Naive thymus-derived CD4-positive, alpha-beta T cell (primary cell): ENCODE results near the gene C19orf85. TPM values are rescaled to one million over a fixed set of nuclear protein-coding genes. Genes with fewer than 3 reads are reported as not detected.
A peak's percentile ranks its signal among the peaks of the same experiment; 100 is the strongest.

Experiments used
- ATAC-seq: fragments of 150-1000 bp; cut with Tn5 transposase; 2 replicates; pipeline ENCODE4 v1.10.0; 2021; ENCODE audit warnings: mild to moderate bottlenecking, moderate library complexity
- CTCF ChIA-PET: fragments of 350-600 bp; sonication (Branson Sonifier 250); formaldehyde crosslinking; loops from one replicate; lab custom pipeline; 2021; ENCODE audit warnings: antibody characterized with exemption; lab: Charles Lee
- POLR2A ChIA-PET: fragments of 350-600 bp; sonication (Branson Sonifier 250); formaldehyde crosslinking; loops from one replicate; lab custom pipeline; 2021; ENCODE audit warnings: antibody characterized with exemption, inconsistent platforms; lab: Charles Lee
- DNase-seq, 9 donors: peaks; one replicate each; pipeline versions ENCODE4 v3.0.0 to v3.0.0-alpha.2; 2020 to 2022; ENCODE audit warnings: mixed read lengths in 1 of 9
- H3K27ac ChIP-seq: one replicate; pipeline ENCODE4 v1.7.0; 2013; ENCODE audit warnings: mild to moderate bottlenecking, low read depth, low read length, moderate library complexity
- H3K27me3 ChIP-seq, 2 donors: one replicate each; pipeline ENCODE4 v1.7.0; 2013; ENCODE audit warnings: low read length in 2 of 2, mild to moderate bottlenecking in 2 of 2, moderate library complexity in 2 of 2; ENCODE audit not compliant: control insufficient read depth in 2 of 2, insufficient read depth in 2 of 2
- H3K36me3 ChIP-seq, 3 experiments: 1 replicate in 2 of 3; 2 replicates in 1 of 3; pipeline ENCODE4 v1.7.0; 2013; ENCODE audit warnings: low read length in 3 of 3, mild to moderate bottlenecking in 3 of 3, moderate library complexity in 1 of 3; ENCODE audit not compliant: insufficient read depth in 3 of 3, control insufficient read depth in 2 of 3
- H3K4me1 ChIP-seq, 2 donors: one replicate each; pipeline ENCODE4 v1.7.0; 2013; ENCODE audit warnings: low read length in 2 of 2, mild to moderate bottlenecking in 2 of 2, moderate library complexity in 1 of 2; ENCODE audit not compliant: control insufficient read depth in 2 of 2, insufficient read depth in 2 of 2
- H3K4me3 ChIP-seq: 2 replicates; pipeline ENCODE4 v1.7.0; 2013; ENCODE audit warnings: mild to moderate bottlenecking, low read length
- H3K9me3 ChIP-seq, 3 experiments: 1 replicate in 2 of 3; 2 replicates in 1 of 3; pipeline ENCODE4 v1.7.0; 2013; ENCODE audit warnings: low read length in 3 of 3; ENCODE audit not compliant: control insufficient read depth in 2 of 3
- H3K27ac Mint-ChIP-seq, 9 donors: one replicate each; pipeline ENCODE4 v1.8.0; 2020 to 2022; ENCODE audit warnings: mixed read lengths in 9 of 9, mild to moderate bottlenecking in 8 of 9, moderate library complexity in 5 of 9, inconsistent platforms in 2 of 9
- H3K27me3 Mint-ChIP-seq, 5 donors: one replicate each; pipeline ENCODE4 v1.8.0; 2021 to 2022; ENCODE audit warnings: mixed read lengths in 5 of 5, mild to moderate bottlenecking in 1 of 5
- H3K36me3 Mint-ChIP-seq, 5 donors: one replicate each; pipeline ENCODE4 v1.8.0; 2020 to 2022; ENCODE audit warnings: mixed read lengths in 5 of 5, mild to moderate bottlenecking in 3 of 5, inconsistent platforms in 1 of 5
- H3K4me1 Mint-ChIP-seq, 7 donors: one replicate each; pipeline ENCODE4 v1.8.0; 2020 to 2022; ENCODE audit warnings: mixed read lengths in 7 of 7, mild to moderate bottlenecking in 3 of 7, inconsistent platforms in 1 of 7
- H3K4me3 Mint-ChIP-seq, 10 donors: one replicate each; pipeline ENCODE4 v1.8.0; 2020 to 2022; ENCODE audit warnings: mild to moderate bottlenecking in 10 of 10, mixed read lengths in 10 of 10, moderate library complexity in 6 of 10, inconsistent platforms in 2 of 10
- H3K9me3 Mint-ChIP-seq, 11 donors: one replicate each; pipeline ENCODE4 v1.8.0; 2020 to 2022; ENCODE audit warnings: mixed read lengths in 11 of 11, mild to moderate bottlenecking in 4 of 11, inconsistent platforms in 1 of 11, moderate library complexity in 1 of 11
- intact Hi-C, 2 donors: fragments of 100-400 bp; cut with micrococcal nuclease; formaldehyde crosslinking; loops; one replicate each; pipeline ENCODE4 v1.15.1; 2023
- polyA plus RNA-seq, 2 donors: library from polyadenylated mRNA; unstranded; fragments of 300-500 nt; fragmentation: Illumina TruSeq; gene quantifications; one replicate each; pipeline ENCODE4 v1.2.3, GENCODE V29; 2021
- total RNA-seq, 6 experiments: library from RNA in 5 of 6; stranded (reverse) in 5 of 6; gene quantifications; 1 replicate in 5 of 6; 2 replicates in 1 of 6; pipeline ENCODE4 v1.2.3 and lab custom pipeline; 2021 to 2026

Gene C19orf85
- total and polyA plus RNA-seq, 7 experiments from 2014 or later: not detected

DNA sequence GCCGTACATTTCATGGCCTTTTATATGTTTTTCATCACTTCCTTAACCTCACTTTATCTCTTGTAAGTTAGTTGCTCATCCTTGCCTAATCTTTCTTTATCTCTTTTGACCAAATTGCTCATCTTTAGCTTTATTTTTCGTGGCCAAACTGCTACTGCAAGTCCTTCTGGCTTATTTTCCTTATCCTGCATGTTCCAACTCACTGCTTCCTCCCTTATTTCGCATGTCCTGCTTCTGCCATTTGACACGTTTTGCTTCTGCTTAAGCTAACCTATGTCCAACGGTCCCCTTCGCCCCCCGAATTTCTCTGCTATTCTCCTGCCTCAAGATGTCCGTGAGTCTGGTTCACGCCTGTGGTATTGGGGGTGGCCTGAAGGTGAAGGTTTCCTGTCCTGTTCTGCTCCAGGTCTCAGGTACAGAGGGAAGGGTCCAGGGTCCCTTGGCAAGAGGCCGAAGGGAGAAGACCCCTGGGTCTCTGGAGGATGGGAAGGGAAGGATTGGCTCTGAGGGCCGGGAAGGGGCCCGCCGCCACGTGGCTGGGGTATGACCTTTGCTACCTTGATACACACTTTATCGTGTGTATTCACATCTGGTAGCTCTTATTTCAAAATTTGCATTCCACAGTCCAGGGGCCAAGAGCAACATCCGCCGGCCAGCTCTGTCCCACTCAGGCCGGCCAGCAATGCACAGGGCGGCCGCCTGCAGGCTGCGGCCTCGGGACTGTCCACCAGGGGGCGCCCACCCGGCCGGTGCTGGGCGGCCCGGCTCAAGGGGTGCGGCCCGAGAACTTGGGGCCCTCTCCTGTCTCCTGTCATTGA is 2.9 kb upstream of the C19orf85 start:
- H3K36me3 Mint-ChIP-seq: no peaks in the 10 kb centered on the region
- Histone ChIP-seq H3K27ac (no peak overlapping the region), H3K36me3 (no peaks in the 10 kb centered on the region), H3K9me3 (no peaks in the 10 kb centered on the region), H3K4me3 (no peak overlapping the region), H3K4me1 (no peaks in the 10 kb centered on the region), H3K27me3 (no peaks in the 10 kb centered on the region)
- no peak overlapping the region for H3K4me3 Mint-ChIP-seq
- DNase-seq (peak in 7 of 9 donors; percentile 21 to 88 (median 54)), ATAC-seq (peak; percentile 97)
- H3K27me3 Mint-ChIP-seq: peaks cover 0 to 3% (median 0%) of the 10 kb centered on the region in 5 donors
- ChIA-PET CTCF (interaction anchor here (0.6 to 3.6 kb wide), 15 partner anchors 10 to 378 kb away, joined by 3 to 33 read pairs (median 3); partner anchors contain the start of genes NAT14 and ZNF784), POLR2A (interaction anchor here (0.9 to 1.7 kb wide), 4 partner anchors 9 to 166 kb away, joined by 3 to 9 read pairs (median 3); partner anchors contain the start of gene ZNF628)
- intact Hi-C loops: loop anchor here (1.0 kb wide), 3 partner anchors 36 to 164 kb away; no protein-coding TSS in a partner anchor
- H3K27ac Mint-ChIP-seq: peak overlapping the region in 2 of 9 donors; percentile 25 to 59
- peaks cover 0 to 1% (median 0%) of the 10 kb centered on the region in 11 donors for H3K9me3 Mint-ChIP-seq
- H3K4me1 Mint-ChIP-seq: peaks cover under 1 to 9% (median 3%) of the 10 kb centered on the region in 7 donors

DNA sequence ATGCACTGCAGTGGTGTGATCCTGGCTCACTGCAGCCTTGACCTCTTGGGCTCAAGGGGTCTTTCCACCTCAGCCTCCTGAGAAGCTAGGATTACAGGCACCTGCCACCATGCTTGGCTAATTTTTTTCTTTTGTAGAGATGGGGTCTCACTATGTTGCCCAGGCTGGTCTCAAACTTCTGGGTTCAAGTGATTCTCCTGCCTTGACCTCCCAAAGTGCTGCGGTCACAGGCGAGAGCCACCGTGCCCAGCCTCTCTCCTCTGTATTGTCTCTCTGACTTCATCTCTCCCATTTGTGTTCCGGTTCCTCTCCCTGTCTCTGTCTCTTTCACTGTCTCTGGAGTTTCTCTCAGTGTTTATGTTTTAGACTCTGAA is 1.7 kb upstream of the C19orf85 start:
- H3K4me1 ChIP-seq: peaks cover 4 to 5% of the 10 kb centered on the region in 2 donors
- Mint-ChIP-seq H3K27me3 (peaks cover 0 to 5% (median 0%) of the 10 kb centered on the region in 5 donors), H3K4me1 (peaks cover 10 to 20% (median 12%) of the 10 kb centered on the region in 7 donors), H3K9me3 (peaks cover 0 to 1% (median 0%) of the 10 kb centered on the region in 11 donors), H3K27ac (peak overlapping the region in 2 of 9 donors; percentile 0 to 68), H3K36me3 (no peaks in the 10 kb centered on the region), H3K4me3 (peak overlapping the region in 1 of 10 donors; percentile 39)
- no peaks in the 10 kb centered on the region for H3K9me3 ChIP-seq
- no peak overlapping the region for H3K27ac ChIP-seq
- CTCF ChIA-PET: interaction anchor here (0.6 to 3.6 kb wide), 2 partner anchors 38 to 326 kb away, joined by 3 to 33 read pairs; no protein-coding TSS in a partner anchor
- intact Hi-C loops: no loop called here
- POLR2A ChIA-PET: interaction anchor here (0.9 kb wide), 1 partner anchor 20 kb away, joined by 3 read pairs; no protein-coding TSS in a partner anchor
- no peaks in the 10 kb centered on the region for H3K36me3 ChIP-seq
- H3K4me3 ChIP-seq: no peak overlapping the region
- DNase-seq: no peak
- ATAC-seq: no peak
- H3K27me3 ChIP-seq: no peaks in the 10 kb centered on the region

DNA sequence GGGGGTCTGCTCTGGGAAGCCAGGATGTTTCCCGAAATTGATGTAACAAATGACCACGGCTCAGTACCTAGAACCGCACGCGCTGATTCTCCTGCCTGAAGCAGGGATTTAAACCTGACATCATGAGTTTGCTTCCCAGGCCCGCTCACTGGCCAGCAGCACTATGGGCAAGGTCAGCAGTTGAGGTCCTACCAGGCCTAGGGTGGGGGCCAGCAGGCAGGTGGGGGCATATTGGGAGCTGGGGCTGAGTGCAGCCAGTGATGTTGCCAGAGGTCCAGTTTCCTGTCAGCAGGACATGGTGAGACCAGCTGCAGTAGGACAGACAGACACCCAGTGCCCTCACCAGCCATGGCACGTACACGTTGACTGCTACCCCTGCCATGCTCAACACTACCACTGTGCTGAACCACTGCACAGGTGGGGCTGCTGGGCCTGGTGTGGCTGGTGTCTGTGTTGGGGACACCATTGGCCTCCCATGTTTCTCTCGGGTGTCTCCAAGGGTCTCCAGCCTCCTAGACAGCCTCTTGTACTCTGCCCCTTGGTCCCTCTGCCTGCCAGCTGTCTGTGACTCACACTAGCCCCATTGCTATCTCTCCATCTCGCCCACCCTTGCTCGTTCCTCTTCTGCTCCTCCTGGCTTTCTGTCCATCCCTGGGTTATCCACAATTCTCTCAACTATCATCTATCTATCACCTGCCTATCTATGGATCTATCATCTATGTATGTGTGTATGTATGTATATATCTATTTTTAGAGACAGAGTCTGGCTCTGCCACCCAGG is 1.1 kb upstream of the C19orf85 start:
- intact Hi-C loops: no loop called here
- no peaks in the 10 kb centered on the region for H3K27me3 ChIP-seq
- DNase-seq: no peak
- H3K4me3 ChIP-seq: no peak overlapping the region
- H3K4me3 Mint-ChIP-seq: peak overlapping the region in 1 of 10 donors; percentile 39
- peaks cover 0 to 1% (median 0%) of the 10 kb centered on the region in 11 donors for H3K9me3 Mint-ChIP-seq
- H3K4me1 ChIP-seq: peaks cover 4 to 11% of the 10 kb centered on the region in 2 donors
- no peaks in the 10 kb centered on the region for H3K9me3 ChIP-seq
- H3K27ac ChIP-seq: no peak overlapping the region
- no peak for ATAC-seq
- no peak overlapping the region for H3K27ac Mint-ChIP-seq
- H3K4me1 Mint-ChIP-seq: peaks cover 10 to 23% (median 13%) of the 10 kb centered on the region in 7 donors
- H3K27me3 Mint-ChIP-seq: peaks cover 0 to 5% (median 0%) of the 10 kb centered on the region in 5 donors
- H3K36me3 Mint-ChIP-seq: no peaks in the 10 kb centered on the region
- POLR2A ChIA-PET: no interaction called here
- CTCF ChIA-PET: interaction anchor here (0.6 to 3.6 kb wide), 2 partner anchors 39 to 325 kb away, joined by 3 to 33 read pairs; no protein-coding TSS in a partner anchor
- no peaks in the 10 kb centered on the region for H3K36me3 ChIP-seq

DNA sequence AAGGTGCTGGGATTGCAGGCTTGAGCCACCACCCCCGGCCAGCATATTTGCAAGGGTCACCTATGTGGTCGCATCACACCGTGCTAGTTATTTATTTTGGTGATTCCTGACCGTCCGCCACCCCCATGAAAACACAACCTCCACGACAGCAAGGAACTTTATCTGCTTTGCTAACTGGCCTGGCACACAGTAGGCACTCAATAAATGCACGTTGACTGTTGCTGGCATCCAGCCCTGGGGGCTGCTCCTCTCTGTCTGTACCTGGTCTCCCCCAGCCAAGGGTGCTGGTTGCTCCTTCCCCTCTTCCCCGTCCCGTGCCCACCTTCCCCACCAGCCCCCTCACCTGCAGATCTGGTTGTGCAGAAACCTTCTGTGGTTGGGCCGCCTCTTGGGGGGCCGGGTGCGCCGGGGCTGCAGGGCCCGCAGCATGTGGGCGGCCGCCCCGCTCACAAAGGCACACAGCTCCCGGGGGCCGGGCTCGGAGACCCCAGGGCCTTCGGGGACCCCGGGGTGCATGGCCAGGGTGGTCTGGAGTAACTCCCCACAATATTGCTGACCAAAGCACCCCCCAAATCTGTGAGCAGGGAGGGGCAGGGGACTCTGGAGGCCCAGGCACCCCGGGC is 401 bp downstream of the C19orf85 start:
- DNase-seq: no peak
- H3K4me3 ChIP-seq: no peak overlapping the region
- H3K9me3 ChIP-seq: no peaks in the 10 kb centered on the region
- H3K4me1 Mint-ChIP-seq: peaks cover 17 to 32% (median 20%) of the 10 kb centered on the region in 7 donors
- H3K36me3 ChIP-seq: no peaks in the 10 kb centered on the region
- ChIA-PET CTCF (no interaction called here), POLR2A (no interaction called here)
- no peak overlapping the region for H3K27ac Mint-ChIP-seq
- peaks cover 0 to 1% (median 0%) of the 10 kb centered on the region in 11 donors for H3K9me3 Mint-ChIP-seq
- ATAC-seq: no peak
- H3K36me3 Mint-ChIP-seq: no peaks in the 10 kb centered on the region
- intact Hi-C loops: no loop called here
- peak overlapping the region in 1 of 10 donors; percentile 45 for H3K4me3 Mint-ChIP-seq
- H3K27me3 ChIP-seq: no peaks in the 10 kb centered on the region
- no peak overlapping the region for H3K27ac ChIP-seq
- H3K4me1 ChIP-seq: peaks cover 4 to 12% of the 10 kb centered on the region in 2 donors
- peaks cover 0 to 5% (median 0%) of the 10 kb centered on the region in 5 donors for H3K27me3 Mint-ChIP-seq

DNA sequence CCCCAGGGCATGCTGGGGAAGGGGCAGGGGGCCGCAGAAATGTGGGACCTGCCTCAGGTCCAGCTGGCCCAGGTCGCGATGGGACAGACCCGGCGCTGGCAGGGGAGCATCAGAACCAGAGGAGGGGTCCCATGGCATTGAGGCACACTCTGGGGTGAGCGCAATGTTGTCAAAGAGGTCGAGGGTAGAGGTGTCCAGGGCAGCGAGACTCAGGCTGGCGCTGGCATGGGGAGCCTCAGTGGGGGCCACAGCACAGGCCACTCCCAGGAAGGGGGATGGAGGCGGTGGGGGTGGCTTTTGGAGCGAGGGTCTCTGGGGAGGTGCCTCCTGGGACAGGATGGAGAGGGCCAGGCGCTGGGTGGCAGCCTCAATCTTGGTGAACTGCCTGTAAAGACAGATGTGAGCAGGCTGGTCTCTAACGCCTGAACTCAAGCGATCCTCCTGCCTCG is 944 bp downstream of the C19orf85 start:
- peaks cover 0 to 1% (median 0%) of the 10 kb centered on the region in 11 donors for H3K9me3 Mint-ChIP-seq
- H3K36me3 Mint-ChIP-seq: no peaks in the 10 kb centered on the region
- H3K4me3 ChIP-seq: no peak overlapping the region
- no peaks in the 10 kb centered on the region for H3K36me3 ChIP-seq
- DNase-seq (no peak), ATAC-seq (no peak)
- no peaks in the 10 kb centered on the region for H3K9me3 ChIP-seq
- H3K4me1 Mint-ChIP-seq: peaks cover 17 to 36% (median 20%) of the 10 kb centered on the region in 7 donors
- intact Hi-C loops: no loop called here
- peaks cover 0 to 5% (median 0%) of the 10 kb centered on the region in 5 donors for H3K27me3 Mint-ChIP-seq
- H3K27ac Mint-ChIP-seq: no peak overlapping the region
- H3K4me3 Mint-ChIP-seq: peak overlapping the region in 1 of 10 donors; percentile 45
- H3K27me3 ChIP-seq: no peaks in the 10 kb centered on the region
- POLR2A ChIA-PET: interaction anchor here (2.6 kb wide), 1 partner anchor 12 kb away, joined by 29 read pairs; the partner anchor contains the start of gene ZNF628
- CTCF ChIA-PET: no interaction called here
- no peak overlapping the region for H3K27ac ChIP-seq
- peaks cover 4 to 12% of the 10 kb centered on the region in 2 donors for H3K4me1 ChIP-seq
